LHCN-M2 (cell line): ENCODE data around the gene MAP7D3. TPM values are rescaled to one million over a fixed set of nuclear protein-coding genes. Genes with fewer than 3 reads are reported as not detected.
"Not testable (repeated sequence)": the region's sequence is repeated elsewhere in the genome, so short reads cannot be mapped to it uniquely, and the experiment has no call there.

Experiments
- DNase-seq: peaks from one replicate; pipeline ENCODE4 v3.0.0-alpha.2; 2012; ENCODE audit warnings: low read depth
- total RNA-seq: library from RNA; depleted of rRNA; stranded (reverse); fragments of >200 nt; gene quantifications from 2 replicates; pipeline ENCODE4 v1.2.3, GENCODE V29; 2014; rRNA removed

The MAP7D3 gene
- total RNA-seq, 1 experiment from 2014 or later, result 15.5 TPM

DNA sequence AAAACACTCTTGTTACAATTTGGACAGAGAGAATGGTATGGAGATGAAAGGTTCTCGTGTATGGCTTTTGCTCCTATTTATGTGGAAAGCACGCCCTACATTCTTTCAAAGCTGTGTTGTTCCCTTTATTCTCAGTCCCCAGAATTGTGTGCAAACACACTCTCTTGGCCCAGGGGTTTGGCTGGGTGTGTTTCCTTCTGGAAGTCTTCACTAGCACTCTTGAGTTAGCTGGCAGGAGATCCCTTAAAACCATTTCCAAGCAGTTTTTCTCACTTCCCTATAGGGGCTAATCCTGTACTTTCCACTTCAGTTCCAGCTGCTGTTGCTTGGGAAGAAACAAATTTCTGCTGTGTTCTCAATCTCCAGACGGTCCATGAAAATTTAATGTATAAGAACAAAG lies 68.8 kb downstream of the MAP7D3 start:
- DNase-seq, result no peak

DNA sequence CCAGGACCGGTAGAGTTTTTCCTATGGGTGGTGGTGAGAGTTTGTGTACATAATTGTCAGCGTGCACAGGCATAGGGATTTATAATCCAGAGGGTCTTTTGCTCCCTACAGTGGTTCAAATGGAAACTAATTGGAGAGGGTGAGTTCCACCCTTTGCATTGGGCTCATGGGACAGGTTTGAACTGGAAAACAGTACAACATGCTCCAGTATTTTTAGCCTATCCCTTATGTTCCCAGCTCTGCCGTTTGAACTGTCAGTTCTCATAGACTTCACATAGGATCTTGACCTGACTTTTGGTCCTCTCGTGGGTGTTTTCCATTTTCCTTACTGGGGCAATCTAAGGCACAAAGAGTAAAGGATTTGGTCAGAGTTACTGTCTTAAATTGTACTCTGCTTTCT lies 72.1 kb downstream of the MAP7D3 start:
- no peak for DNase-seq

DNA sequence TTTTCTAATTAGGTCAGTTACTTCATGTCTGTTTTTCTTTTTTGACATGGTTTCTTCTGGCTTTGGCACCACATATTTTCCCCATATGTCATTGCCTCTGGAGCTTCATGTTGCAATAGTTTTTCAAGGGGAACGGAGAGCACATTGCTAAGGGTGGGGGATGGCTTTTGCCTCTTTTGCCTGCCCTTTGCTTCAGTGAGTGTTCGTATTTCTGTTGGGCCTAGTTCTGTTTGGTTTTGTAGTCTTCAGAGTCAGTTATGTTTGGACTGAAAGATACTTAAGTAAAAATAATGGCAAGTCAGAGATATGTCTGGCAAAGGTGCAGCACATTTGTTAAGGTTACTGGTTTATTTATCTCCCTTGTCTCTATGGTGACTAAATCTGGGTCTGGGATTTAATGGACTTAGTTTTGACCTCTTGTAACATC lies 74.8 kb downstream of the MAP7D3 start:
- DNase-seq, result peak; percentile 86

DNA sequence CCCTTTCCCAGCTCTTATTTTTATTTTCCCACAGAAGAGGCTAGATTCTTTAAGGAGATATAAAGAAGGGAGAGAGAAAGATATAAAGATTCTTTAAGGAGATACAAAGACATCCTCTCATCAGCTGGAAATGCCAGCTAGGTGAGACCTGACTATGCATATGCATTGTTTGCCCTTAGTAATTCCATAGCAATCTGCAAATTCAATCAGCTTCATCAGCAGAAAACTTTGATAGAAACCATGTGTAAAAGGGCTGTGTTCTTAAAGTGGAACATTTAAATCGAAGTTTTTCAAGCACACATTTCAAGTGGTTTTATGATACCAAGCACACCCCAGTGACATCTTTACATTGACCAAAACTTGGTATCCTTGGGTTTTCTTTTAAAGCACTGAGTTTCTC lies 79.8 kb downstream of the MAP7D3 start:
- DNase-seq, result no peak

DNA sequence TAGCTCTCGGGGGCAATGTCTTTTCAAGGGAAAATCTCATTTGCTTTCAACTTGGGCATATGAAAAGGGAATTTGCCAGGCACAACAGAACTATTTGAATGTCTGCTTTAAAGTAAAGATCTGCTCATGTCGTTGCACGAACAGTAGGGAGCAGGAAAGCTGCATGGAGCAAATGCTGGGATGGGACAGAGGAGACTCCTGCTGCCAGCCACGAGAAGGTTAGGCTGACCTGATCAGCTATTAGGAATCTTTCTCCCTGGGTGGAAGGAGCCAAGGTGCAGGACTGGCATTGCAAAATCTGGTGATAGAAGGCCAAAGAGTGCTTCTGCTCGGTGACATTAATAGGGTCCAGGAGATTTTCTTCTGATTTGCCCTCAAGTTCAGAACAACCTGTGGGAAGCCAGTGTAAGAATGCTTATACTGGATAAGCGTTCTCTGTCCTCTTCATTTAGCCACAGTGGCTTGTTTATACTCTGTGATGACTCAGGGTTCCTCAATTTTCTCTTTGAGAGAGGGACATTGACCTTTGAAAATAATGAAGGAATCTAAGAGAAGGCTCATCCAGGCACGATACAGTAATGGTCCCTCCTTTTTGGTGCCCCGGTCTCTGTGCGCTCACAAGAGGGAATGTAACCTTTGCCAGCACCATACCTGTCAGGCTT lies 80.9 kb downstream of the MAP7D3 start:
- peak; percentile 50 for DNase-seq

DNA sequence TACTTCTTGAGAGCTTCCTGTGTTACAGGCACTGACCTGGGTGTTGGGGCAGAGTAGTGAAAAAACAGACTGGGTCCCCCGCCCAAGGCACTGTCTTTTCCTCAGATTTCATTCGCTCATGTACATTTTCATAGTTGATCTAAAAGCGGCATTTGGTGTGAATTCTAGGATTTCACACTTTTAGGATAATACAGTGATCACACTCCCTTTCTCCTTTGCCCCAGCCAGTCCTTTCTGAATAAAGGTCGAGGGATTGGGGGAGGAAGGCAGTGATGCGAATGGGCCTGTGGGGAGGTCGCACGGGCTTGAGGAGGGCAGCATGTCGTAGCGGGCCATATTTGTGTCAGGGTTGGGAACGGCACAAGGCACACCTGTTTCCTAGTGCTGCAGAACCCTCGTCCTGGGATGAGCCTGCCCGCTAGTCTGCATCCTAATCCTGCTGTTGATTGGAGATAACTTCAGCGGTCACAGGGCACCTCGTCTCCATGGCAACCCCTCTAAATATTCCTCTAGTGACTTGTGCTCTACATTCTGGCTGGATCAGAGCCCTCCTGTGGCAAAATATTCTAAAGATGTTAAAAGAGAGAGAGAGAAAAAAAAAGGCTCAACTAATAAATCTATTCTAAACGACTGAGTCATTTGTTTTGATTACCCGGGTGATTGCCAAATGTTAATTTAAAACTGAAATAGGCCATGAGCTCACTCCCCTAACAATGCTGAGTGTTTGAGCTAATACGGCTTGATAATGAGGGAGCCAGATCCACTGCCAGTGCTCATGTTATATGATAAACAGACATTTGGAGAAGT lies 82.1 kb downstream of the MAP7D3 start:
- DNase-seq, result peak; percentile 66

DNA sequence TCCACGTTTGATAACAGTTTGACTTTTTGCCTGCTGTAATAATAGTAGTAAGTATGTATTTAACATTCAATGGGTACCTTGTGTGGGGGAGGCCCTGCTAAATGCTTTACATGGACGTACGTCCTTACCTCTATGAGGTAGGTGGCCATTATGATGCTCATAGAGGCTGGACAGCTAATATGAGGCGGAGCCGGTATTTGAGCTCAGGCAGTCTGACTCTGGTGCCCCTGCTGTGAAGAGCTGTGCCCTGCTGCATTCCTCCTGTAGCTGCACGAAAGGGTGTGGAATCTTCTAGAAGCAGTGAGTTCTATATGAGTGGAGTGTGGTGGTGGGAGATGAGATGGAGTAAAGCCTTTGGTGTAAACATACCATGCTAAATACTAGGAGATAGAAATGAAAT lies 83.2 kb downstream of the MAP7D3 start:
- DNase-seq, result not testable (repeated sequence)

DNA sequence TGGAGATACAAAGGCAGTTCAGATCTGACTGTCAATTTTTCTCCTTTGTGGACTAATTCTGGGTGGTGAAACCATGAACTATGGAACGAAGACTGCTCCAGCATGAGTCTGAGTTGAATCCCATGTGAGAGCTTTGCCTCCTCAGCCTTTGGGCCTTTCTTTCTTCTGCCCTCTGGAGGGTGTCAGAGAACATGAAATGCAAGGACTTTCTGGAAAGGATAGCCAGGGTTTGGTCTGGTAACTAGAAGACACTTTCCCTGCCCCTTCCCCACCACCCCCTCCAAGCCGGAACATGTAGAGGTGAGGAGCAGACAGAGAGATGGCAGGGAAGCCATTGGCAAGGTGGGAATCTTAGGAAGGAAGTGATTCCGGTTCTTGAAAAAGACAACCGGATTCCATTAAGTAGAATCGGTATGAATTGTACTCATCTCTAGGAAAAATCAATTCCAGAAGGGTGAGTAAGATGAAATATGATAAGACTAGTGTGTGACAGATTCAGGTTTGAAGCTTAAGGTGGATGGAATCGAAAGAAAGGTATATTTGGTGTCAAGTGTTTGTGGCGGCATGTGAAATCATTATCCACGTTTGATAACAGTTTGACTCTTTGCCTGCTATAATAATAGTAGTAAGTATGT lies 84.9 kb downstream of the MAP7D3 start:
- no peak for DNase-seq

DNA sequence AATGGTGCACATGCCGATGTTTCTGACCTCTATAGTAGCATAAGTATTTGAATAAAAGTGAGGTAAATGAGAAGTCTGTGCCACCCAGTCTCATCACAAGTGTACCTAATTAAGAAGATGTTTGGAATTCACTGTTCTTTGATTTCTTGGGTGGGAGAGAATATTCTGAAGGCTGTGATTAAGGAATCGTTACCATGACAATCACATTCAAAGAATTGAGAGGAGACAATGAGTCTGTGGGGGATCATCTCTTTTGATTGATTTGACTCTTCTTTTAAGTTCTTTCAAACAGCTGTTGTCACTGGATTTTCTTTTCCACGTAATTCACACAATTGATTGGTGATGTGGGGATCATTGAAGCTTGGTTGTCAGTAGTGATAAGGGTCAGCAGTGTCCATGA lies 85.8 kb downstream of the MAP7D3 start:
- no peak for DNase-seq

DNA sequence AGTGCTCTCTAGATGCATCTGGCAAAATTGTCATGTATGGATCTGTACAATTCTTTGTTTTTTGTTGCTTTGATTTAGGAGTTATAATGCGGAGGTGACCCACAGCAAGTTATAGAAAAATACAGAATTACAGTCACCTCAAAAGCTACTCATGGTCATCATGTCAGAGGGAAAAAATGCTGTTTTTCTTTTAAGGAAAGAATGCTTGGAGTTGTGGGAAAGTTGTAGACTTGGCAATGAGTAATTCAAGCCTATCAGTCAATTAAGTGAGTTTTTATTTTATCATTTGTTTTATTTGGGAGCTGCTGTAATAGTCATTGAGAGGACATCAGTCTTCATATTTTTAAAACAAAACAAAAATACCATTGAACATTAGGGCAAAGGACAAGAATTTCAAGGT lies 87.5 kb downstream of the MAP7D3 start:
- no peak for DNase-seq

Other genes with a start within 250 kb of the MAP7D3 start
- 44.8 and 48.3 TPM in 2 replicates for gene FHL1, start 103.9 kb downstream of the MAP7D3 start, total RNA-seq
- gene ADGRG4, start 49.6 kb upstream of the MAP7D3 start, total RNA-seq, result not detected in 2 replicates
- gene BRS3, start 236.5 kb upstream of the MAP7D3 start, total RNA-seq, result not detected in 2 replicates
- 68.9 and 72.8 TPM in 2 replicates for gene HTATSF1, start 246.2 kb upstream of the MAP7D3 start, total RNA-seq